ENCODE results near the gene MYLK. TPM values are rescaled to one million over a fixed set of nuclear protein-coding genes. Genes with fewer than 3 reads are reported as not detected.

MYLK gene
- total and polyA plus RNA-seq, 2 of the 4 experiments (the other 2 are of a cell fraction) = 299 to 484 TPM

GRCh38 chr3:123730829-123731228, 153.3 kb downstream of the MYLK start:
- peaks cover 50 to 67% of the 10 kb centered on the region in 2 experiments for H3K79me1 ChIP-seq (ENCODE audit: low read depth in 1 of 2, low read length in 2 of 2)
- H2AK5ac ChIP-seq (ENCODE audit: low read depth, low read length) = peak overlapping the region; percentile 55
- peak overlapping the region; percentile 80; the same call in 1 of the 2 replicates for H3K23ac ChIP-seq (ENCODE audit: low read depth, low read length)
- H2BK5ac ChIP-seq (ENCODE audit: low read depth, low read length, poor library complexity, severe bottlenecking) = peak overlapping the region; percentile 64
- whole genome bisulfite sequencing, 2 experiments (ENCODE audit: extremely low coverage in 2 of 2, insufficient read length in 1 of 2) = 80% methylated on average over 2 of the region's 4 CpGs; no CpG with 5 or more reads in 1 of the 2 experiments
- peak overlapping the region; percentile 83; the same call in 2 of the 3 replicates for H2BK15ac ChIP-seq (ENCODE audit: low read depth, low read length)
- peak overlapping the region; percentile 96 for H4K91ac ChIP-seq (ENCODE audit: insufficient read depth, low read depth, low read length)
- dilution Hi-C loops (cut with HindIII; ENCODE audit: low sequenced_read_pairs, unreplicated experiment) = no loop called here
- intact Hi-C loops (cut with micrococcal nuclease) = no loop called here
- ChIA-PET POLR2A (ENCODE audit: unreplicated experiment) (no interaction called here), CTCF (no interaction called here)
- BruUV-seq (replicated peaks) = no TSS peak
- no peak overlapping the region for H3K4me3 ChIP-seq (ENCODE audit: insufficient read depth, low read depth, low read length)
- H3K9me1 ChIP-seq (ENCODE audit: insufficient read depth, low read length) = peaks cover 28% of the 10 kb centered on the region
- H4K8ac ChIP-seq (ENCODE audit: low read depth in 2 of 2, low read length in 2 of 2) = peak overlapping the region; percentile 71 to 83
- H3K27ac ChIP-seq (ENCODE audit: insufficient read depth, low read length) = peak overlapping the region; percentile 26; the same call in 1 of the 2 replicates
- peak overlapping the region; percentile 96 for H3K18ac ChIP-seq (ENCODE audit: low read depth, low read length)
- peak overlapping the region; percentile 90 for H3K4ac ChIP-seq (ENCODE audit: low read depth, low read length)
- ATAC-seq (ENCODE audit: low read depth) = no peak
- no peak overlapping the region for H2AK9ac ChIP-seq (replicated peaks; ENCODE audit: low read depth, low read length, poor library complexity)
- H4K20me1 ChIP-seq (ENCODE audit: insufficient read depth, low read length) = no peaks in the 10 kb centered on the region
- peaks cover 46% of the 10 kb centered on the region for H3K36me3 ChIP-seq (ENCODE audit: control insufficient read depth, insufficient read depth, low read length)
- TF ChIP-seq RCOR1 (IDR thresholded peaks at IDR 0.05; ENCODE audit: insufficient replicate concordance, low read length) = no peak
- TF ChIP-seq ELK1 (IDR thresholded peaks at IDR 0.05; ENCODE audit: borderline replicate concordance, low read depth, low read length) = no peak
- no peak for TF ChIP-seq FOS (IDR thresholded peaks at IDR 0.05; ENCODE audit: low read depth, low read length)
- TF ChIP-seq MXI1 (IDR thresholded peaks at IDR 0.05; ENCODE audit: borderline replicate concordance, low read depth, low read length) = no peak
- TF ChIP-seq NFE2L2 (IDR thresholded peaks at IDR 0.05; ENCODE audit: low read depth, low read length) = no peak
- no peak for TF ChIP-seq CEBPB (IDR thresholded peaks at IDR 0.05; ENCODE audit: low read depth, low read length)
- in situ Hi-C loops (cut with MboI; ENCODE audit: low sequenced_read_pairs) = no loop called here
- H3K9ac ChIP-seq (ENCODE audit: low read depth, low read length) = no peak overlapping the region
- no peak overlapping the region for H3K4me2 ChIP-seq (ENCODE audit: low read depth, low read length)
- peak overlapping the region; percentile 79 for H2BK120ac ChIP-seq (ENCODE audit: low read depth, low read length)
- H3K4me1 ChIP-seq (ENCODE audit: control insufficient read depth, insufficient read depth, low read length) = peaks cover 39% of the 10 kb centered on the region
- no peaks in the 10 kb centered on the region for H3K27me3 ChIP-seq (ENCODE audit: control insufficient read depth, insufficient read depth, low read length)
- H2BK20ac ChIP-seq (ENCODE audit: low read depth, low read length) = peak overlapping the region; percentile 83
- peak overlapping the region; percentile 96 for H3K14ac ChIP-seq (replicated peaks; ENCODE audit: low read depth, low read length)
- 0 out of 2 replicates have a peak overlapping the region, but pooled peaks have one; percentile 23 for H3K56ac ChIP-seq (ENCODE audit: extremely low read depth, insufficient read depth, low read length)
- peak overlapping the region; percentile 97 for H4K5ac ChIP-seq (ENCODE audit: low read depth, low read length)
- no peak for DNase-seq
- H3K9me3 ChIP-seq (ENCODE audit: control insufficient read depth, insufficient read depth, low read length) = no peaks in the 10 kb centered on the region
- H2AFZ ChIP-seq (replicated peaks; ENCODE audit: low read length, poor library complexity) = no peak overlapping the region

Measured in IMR-90 (cell line).